ENCODE results near the gene PTPRG. TPM values are rescaled to one million over a fixed set of nuclear protein-coding genes. Genes with fewer than 3 reads are reported as not detected.

PTPRG gene
- polyA plus RNA-seq, 3 donors: not detected

DNA sequence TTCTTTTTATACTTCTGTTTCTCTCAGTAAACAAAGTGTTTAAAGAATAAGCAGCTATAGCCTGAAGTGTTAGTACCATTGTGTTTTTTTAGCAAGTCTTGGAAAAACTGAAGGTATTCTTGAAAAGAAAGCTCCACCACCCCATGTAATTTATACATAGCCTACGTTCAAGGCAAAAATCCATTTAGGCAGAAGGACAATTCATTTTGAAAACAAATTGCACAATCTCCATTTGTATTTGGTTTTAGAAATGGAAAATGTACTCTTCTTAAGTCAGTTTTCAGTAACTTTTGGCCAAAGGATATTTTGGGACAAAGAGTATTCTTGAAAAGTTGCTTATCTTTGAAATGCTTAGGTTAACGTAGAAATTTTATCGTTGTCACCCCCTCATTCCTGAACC is 34.5 kb downstream of the PTPRG start:
- Histone ChIP-seq H3K27ac (ENCODE audit: low read depth in 1 of 2, low read length in 2 of 2) (no peak overlapping the region), H3K9ac (ENCODE audit: insufficient read depth, low read length, poor library complexity, severe bottlenecking) (no peak overlapping the region), H3K9me3 (replicated peaks in 1 of 2; ENCODE audit: control insufficient read depth in 1 of 2, insufficient read depth in 1 of 2, low read length in 2 of 2) (peaks cover 0 to 6% of the 10 kb centered on the region in 2 donors), H2AFZ (ENCODE audit: insufficient read depth, low read depth, low read length, poor library complexity, severe bottlenecking) (no peak overlapping the region), H3K4me3 (replicated peaks in 1 of 3; ENCODE audit: low read depth in 2 of 3, low read length in 3 of 3) (no peak overlapping the region), H3K4me2 (replicated peaks; ENCODE audit: extremely low read depth, low read length, poor library complexity, severe bottlenecking) (no peak overlapping the region), H3K27me3 (ENCODE audit: control insufficient read depth in 2 of 2, insufficient read depth in 2 of 2, low read length in 2 of 2) (no peaks in the 10 kb centered on the region), H3K79me2 (ENCODE audit: insufficient read depth, low read length) (no peaks in the 10 kb centered on the region), H3K36me3 (replicated peaks in 1 of 2; ENCODE audit: control insufficient read depth in 1 of 2, insufficient read depth in 2 of 2, low read length in 2 of 2) (no peaks in the 10 kb centered on the region), H3K4me1 (ENCODE audit: control insufficient read depth in 1 of 2, insufficient read depth in 2 of 2, low read length in 2 of 2) (no peaks in the 10 kb centered on the region), H4K20me1 (ENCODE audit: insufficient read depth, low read length) (no peaks in the 10 kb centered on the region)
- Mint-ChIP-seq H3K4me1 (no peaks in the 10 kb centered on the region), H3K36me3 (no peaks in the 10 kb centered on the region), H3K27ac (no peak overlapping the region), H3K4me3 (no peak overlapping the region), H3K9me3 (peaks cover 0 to 14% (median 3%) of the 10 kb centered on the region in 7 donors), H3K27me3 (ENCODE audit: low read depth in 3 of 3) (peaks cover 0 to 1% (median 1%) of the 10 kb centered on the region in 3 donors)
- no peak for DNase-seq
- no CpG with 5 or more reads among the region's 3 CpGs for WGBS (ENCODE audit: insufficient coverage)
- TF ChIP-seq, protein P1, sequence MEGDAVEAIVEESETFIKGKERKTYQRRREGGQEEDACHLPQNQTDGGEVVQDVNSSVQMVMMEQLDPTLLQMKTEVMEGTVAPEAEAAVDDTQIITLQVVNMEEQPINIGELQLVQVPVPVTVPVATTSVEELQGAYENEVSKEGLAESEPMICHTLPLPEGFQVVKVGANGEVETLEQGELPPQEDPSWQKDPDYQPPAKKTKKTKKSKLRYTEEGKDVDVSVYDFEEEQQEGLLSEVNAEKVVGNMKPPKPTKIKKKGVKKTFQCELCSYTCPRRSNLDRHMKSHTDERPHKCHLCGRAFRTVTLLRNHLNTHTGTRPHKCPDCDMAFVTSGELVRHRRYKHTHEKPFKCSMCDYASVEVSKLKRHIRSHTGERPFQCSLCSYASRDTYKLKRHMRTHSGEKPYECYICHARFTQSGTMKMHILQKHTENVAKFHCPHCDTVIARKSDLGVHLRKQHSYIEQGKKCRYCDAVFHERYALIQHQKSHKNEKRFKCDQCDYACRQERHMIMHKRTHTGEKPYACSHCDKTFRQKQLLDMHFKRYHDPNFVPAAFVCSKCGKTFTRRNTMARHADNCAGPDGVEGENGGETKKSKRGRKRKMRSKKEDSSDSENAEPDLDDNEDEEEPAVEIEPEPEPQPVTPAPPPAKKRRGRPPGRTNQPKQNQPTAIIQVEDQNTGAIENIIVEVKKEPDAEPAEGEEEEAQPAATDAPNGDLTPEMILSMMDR (IDR thresholded peaks at IDR 0.05): no peak
- intact Hi-C loops (cut with micrococcal nuclease): no loop called here

DNA sequence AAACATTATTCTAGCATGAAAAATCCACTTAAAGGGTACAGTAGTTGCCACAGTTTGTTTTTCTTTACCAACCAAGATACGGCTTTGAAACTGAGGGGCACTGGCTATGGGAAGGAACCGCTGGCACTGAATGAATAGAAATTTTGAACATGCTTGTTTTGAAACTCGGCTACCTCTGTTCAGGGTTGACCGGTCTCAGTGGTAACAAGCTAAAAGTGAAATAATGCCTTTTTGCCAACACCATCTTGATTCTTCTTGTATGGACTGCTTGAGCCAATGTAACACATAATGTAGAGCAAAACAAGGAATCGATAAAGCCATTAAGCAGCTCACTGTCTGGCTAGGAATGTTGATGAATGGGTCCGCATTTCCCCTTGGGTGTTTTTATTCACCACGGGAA is 36.5 kb downstream of the PTPRG start:
- no peak overlapping the region for H3K9ac ChIP-seq (ENCODE audit: insufficient read depth, low read length, poor library complexity, severe bottlenecking)
- no peak overlapping the region for H3K4me3 Mint-ChIP-seq
- H4K20me1 ChIP-seq (ENCODE audit: insufficient read depth, low read length): no peaks in the 10 kb centered on the region
- H3K4me1 Mint-ChIP-seq: no peaks in the 10 kb centered on the region
- no peaks in the 10 kb centered on the region for H3K27me3 Mint-ChIP-seq (ENCODE audit: low read depth in 3 of 3)
- H2AFZ ChIP-seq (ENCODE audit: insufficient read depth, low read depth, low read length, poor library complexity, severe bottlenecking): no peak overlapping the region
- no peaks in the 10 kb centered on the region for H3K36me3 ChIP-seq (replicated peaks in 1 of 2; ENCODE audit: control insufficient read depth in 1 of 2, insufficient read depth in 2 of 2, low read length in 2 of 2)
- no peak for DNase-seq
- H3K4me3 ChIP-seq (replicated peaks in 1 of 3; ENCODE audit: low read depth in 2 of 3, low read length in 3 of 3): no peak overlapping the region
- no peaks in the 10 kb centered on the region for H3K4me1 ChIP-seq (ENCODE audit: control insufficient read depth in 1 of 2, insufficient read depth in 2 of 2, low read length in 2 of 2)
- no peaks in the 10 kb centered on the region for H3K36me3 Mint-ChIP-seq
- H3K27me3 ChIP-seq (ENCODE audit: control insufficient read depth in 2 of 2, insufficient read depth in 2 of 2, low read length in 2 of 2): no peaks in the 10 kb centered on the region
- no peak overlapping the region for H3K4me2 ChIP-seq (replicated peaks; ENCODE audit: extremely low read depth, low read length, poor library complexity, severe bottlenecking)
- H3K9me3 ChIP-seq (replicated peaks in 1 of 2; ENCODE audit: control insufficient read depth in 1 of 2, insufficient read depth in 1 of 2, low read length in 2 of 2): peaks cover 0 to 6% of the 10 kb centered on the region in 2 donors
- H3K27ac ChIP-seq (ENCODE audit: low read depth in 1 of 2, low read length in 2 of 2): no peak overlapping the region
- H3K9me3 Mint-ChIP-seq: peaks cover 0 to 12% (median 2%) of the 10 kb centered on the region in 7 donors
- WGBS (ENCODE audit: insufficient coverage): 81% methylated on average over 6 of the region's 7 CpGs
- no peaks in the 10 kb centered on the region for H3K79me2 ChIP-seq (ENCODE audit: insufficient read depth, low read length)
- no peak overlapping the region for H3K27ac Mint-ChIP-seq
- TF ChIP-seq, protein P1 (IDR thresholded peaks at IDR 0.05): no peak
- intact Hi-C loops (cut with micrococcal nuclease): no loop called here
